GM12878 (cell line): ENCODE data around the gene S100B. TPM values are rescaled to one million over a fixed set of nuclear protein-coding genes. Genes with fewer than 3 reads are reported as not detected.
"Not testable (repeated sequence)": the region's sequence is repeated elsewhere in the genome, so short reads cannot be mapped to it uniquely, and the experiment has no call there.

ENCODE experiments used
- ATAC-seq: fragments of 200-7000 bp; cut with Tn5 transposase; 3 replicates; pipeline ENCODE4 v1.9.1; 2020; ENCODE audit warnings: mild to moderate bottlenecking, moderate library complexity
- BruUV-seq: library from RNA; stranded (reverse); fragments of 400-500 nt; replicated peaks from 2 replicates; lab custom pipeline; 2021; lab: Mats Ljungman, UMichigan
- CTCF ChIA-PET: fragments of 300-600 bp; sonication (Branson Sonifier 250); formaldehyde crosslinking; extraction: SDS; loops from one replicate; lab custom pipeline; 2021; ENCODE audit warnings: inconsistent platforms; lab: Yijun Ruan, JAX
- POLR2A ChIA-PET: fragments of 350-600 bp; formaldehyde crosslinking; extraction: SDS; loops from one replicate; lab custom pipeline; 2021; ENCODE audit warnings: inconsistent platforms; lab: Charles Lee
- RAD21 ChIA-PET: fragments of 300-600 bp; sonication (Branson Sonifier 250); formaldehyde crosslinking; loops from one replicate; lab custom pipeline; 2023; ENCODE audit warnings: antibody characterized with exemption; ENCODE audit not compliant: unreplicated experiment; lab: Charles Lee
- SMC1A ChIA-PET: fragments of 300-600 bp; sonication (Branson Sonifier 250); formaldehyde crosslinking; loops from one replicate; lab custom pipeline; 2023; ENCODE audit not compliant: unreplicated experiment, uncharacterized antibody; lab: Charles Lee
- DNase-seq: peaks from one replicate; pipeline ENCODE4 v3.0.0-alpha.2; 2011; ENCODE audit warnings: low read depth, low spot score
- FAIRE-seq: peaks from 3 replicates; lab custom pipeline; 2011; peaks lifted over from hg19 to GRCh38; lab: Jason Lieb, UNC
- H2AFZ ChIP-seq: 2 replicates; pipeline ENCODE4 v1.6.0; 2011; ENCODE audit warnings: low read depth, low read length, control low read depth; ENCODE audit not compliant: control insufficient read depth
- H3K27ac ChIP-seq: 2 replicates; pipeline ENCODE4 v1.5.1; 2011; ENCODE audit warnings: control low read depth; ENCODE audit not compliant: control insufficient read depth, insufficient read depth
- H3K27me3 ChIP-seq, 2 experiments: replicated peaks in 1 of 2; 2 replicates each; pipeline versions ENCODE4 v1.6.0 to v1.6.1; 2011; ENCODE audit warnings: low read length in 1 of 2; ENCODE audit not compliant: control insufficient read depth in 2 of 2, insufficient read depth in 2 of 2
- H3K36me3 ChIP-seq, 2 experiments: 2 replicates each; pipeline ENCODE4 v1.5.1; 2011; ENCODE audit warnings: low read length in 1 of 2; ENCODE audit not compliant: control insufficient read depth in 2 of 2, insufficient read depth in 2 of 2
- H3K4me1 ChIP-seq: 2 replicates; pipeline ENCODE4 v1.6.1; 2011; ENCODE audit warnings: mild to moderate bottlenecking, low read length, moderate library complexity, mixed read lengths; ENCODE audit not compliant: control insufficient read depth, insufficient read depth
- H3K4me2 ChIP-seq: 2 replicates; pipeline ENCODE4 v1.6.0; 2011; ENCODE audit warnings: control low read depth; ENCODE audit not compliant: control insufficient read depth, insufficient read depth
- H3K4me3 ChIP-seq: fragments of 200-600 bp; sonication (generic); 2 replicates; pipeline ENCODE4 v1.5.1; 2016
- H3K79me2 ChIP-seq: 2 replicates; pipeline ENCODE4 v1.6.0; 2011; ENCODE audit warnings: low read length; ENCODE audit not compliant: control insufficient read depth, insufficient read depth
- H3K9ac ChIP-seq: 2 replicates; pipeline ENCODE4 v1.8.0; 2011; ENCODE audit warnings: low read length, control low read depth, mixed read lengths; ENCODE audit not compliant: control insufficient read depth, insufficient read depth
- H3K9me3 ChIP-seq: replicated peaks from 3 replicates; pipeline ENCODE4 v1.5.1; 2011; ENCODE audit warnings: mild to moderate bottlenecking, low read length; ENCODE audit not compliant: control insufficient read depth, insufficient read depth
- H4K20me1 ChIP-seq: 2 replicates; pipeline ENCODE4 v1.6.0; 2011; ENCODE audit not compliant: control insufficient read depth, insufficient read depth
- CBX5 ChIP-seq: sonication (generic); IDR thresholded peaks from 2 replicates; pipeline ENCODE4 v1.6.1; 2016; ENCODE audit warnings: low read depth, moderate library complexity, mild to moderate bottlenecking, inconsistent platforms
- DPF2 ChIP-seq: fragments of 450-650 bp; IDR thresholded peaks from 2 replicates; pipeline ENCODE4 v1.6.1; 2017; ENCODE audit warnings: mild to moderate bottlenecking
- EED ChIP-seq: sonication (generic); IDR thresholded peaks from 2 replicates; pipeline ENCODE4 v1.6.1; 2016; ENCODE audit warnings: antibody characterized with exemption, low read depth
- ESRRA ChIP-seq: IDR thresholded peaks from 2 replicates; pipeline ENCODE4 v1.6.1; 2012; ENCODE audit warnings: mild to moderate bottlenecking, low read length, improper control_type of control experiment
- HDAC6 ChIP-seq: fragments of 200-600 bp; sonication (generic); IDR thresholded peaks from one replicate; pipeline ENCODE4 v1.8.0; 2017; ENCODE audit warnings: antibody characterized with exemption; ENCODE audit not compliant: unreplicated experiment
- HDGF ChIP-seq: fragments of 450-650 bp; IDR thresholded peaks from 2 replicates; pipeline ENCODE4 v1.6.1; 2016; ENCODE audit warnings: antibody characterized with exemption
- KDM1A ChIP-seq: fragments of 200-600 bp; sonication (generic); IDR thresholded peaks from 2 replicates; pipeline ENCODE4 v1.6.1; 2016; ENCODE audit warnings: borderline replicate concordance
- MEF2B ChIP-seq: fragments of 450-650 bp; IDR thresholded peaks from 2 replicates; pipeline ENCODE4 v1.6.1; 2018; ENCODE audit warnings: mild to moderate bottlenecking, moderate library complexity; ENCODE audit not compliant: partially characterized antibody, poor library complexity, severe bottlenecking
- MTA2 ChIP-seq: fragments of 450-650 bp; IDR thresholded peaks from 2 replicates; pipeline ENCODE4 v1.6.1; 2016; ENCODE audit warnings: low read depth, mild to moderate bottlenecking, moderate library complexity
- NBN ChIP-seq: fragments of 450-650 bp; IDR thresholded peaks from 2 replicates; pipeline ENCODE4 v1.6.1; 2016
- NR2C1 ChIP-seq: fragments of 450-650 bp; IDR thresholded peaks from 2 replicates; pipeline ENCODE4 v1.6.1; 2017; ENCODE audit warnings: antibody characterized with exemption, mild to moderate bottlenecking, moderate library complexity
- POLR2A ChIP-seq: IDR thresholded peaks from 2 replicates; pipeline ENCODE4 v1.6.1; 2011; ENCODE audit warnings: low read depth, mild to moderate bottlenecking, low read length
- SMARCA5 ChIP-seq: fragments of 450-650 bp; IDR thresholded peaks from 2 replicates; pipeline ENCODE4 v1.6.1; 2017; ENCODE audit warnings: mild to moderate bottlenecking
- SUPT20H ChIP-seq: IDR thresholded peaks from 2 replicates; pipeline ENCODE4 v1.6.1; 2011; ENCODE audit warnings: low read depth, mild to moderate bottlenecking, low read length, moderate library complexity, borderline replicate concordance; ENCODE audit not compliant: control insufficient read depth
- TCF7 ChIP-seq: IDR thresholded peaks from 2 replicates; pipeline ENCODE4 v1.6.1; 2014; ENCODE audit warnings: antibody characterized with exemption, borderline replicate concordance
- YBX1 ChIP-seq: fragments of 450-650 bp; IDR thresholded peaks from 2 replicates; pipeline ENCODE4 v1.6.1; 2016; ENCODE audit warnings: antibody characterized with exemption
- YY1 ChIP-seq: IDR thresholded peaks from 2 replicates; pipeline ENCODE4 v1.6.1; 2011; ENCODE audit warnings: low read depth, mild to moderate bottlenecking, low read length
- WGBS: methylation state at CpG from one replicate; pipeline ENCODE4 v1.1.6; 2016; ENCODE audit warnings: low lambda C conversion rate; ENCODE audit not compliant: insufficient replicate concordance, insufficient coverage; ENCODE audit errors: missing lambda C conversion rate; 5-methylcytosine and 5-hydroxymethylcytosine counted together
- in situ Hi-C: fragments of 300-500 bp; cut with MboI; formaldehyde crosslinking; loops from 9 replicates; pipeline ENCODE4 v1.14.3; 2018; ENCODE audit warnings: mixed read lengths
- intact Hi-C: fragments of 100-400 bp; cut with micrococcal nuclease; formaldehyde crosslinking; loops from one replicate; pipeline ENCODE4 v1.14.2; 2022; ENCODE audit not compliant: unreplicated experiment
- polyA plus RNA-seq, 11 experiments: library from polyadenylated mRNA; depleted of rRNA in 4 of 11; unstranded in 6 of 11; stranded (reverse) in 5 of 11; fragments of >200 nt; fragmentation: Nextera tagmentation in 4 of 11; fragmentation: Illumina TruSeq in 1 of 11; extraction: Ambion mirVana in 4 of 11; extraction: Trizol in 1 of 11; gene quantifications; 1 replicate in 1 of 11; 2 replicates in 10 of 11; pipeline versions ENCODE4 v1.2.1 to v1.2.3, GENCODE V29; 2011 to 2016; ENCODE audit warnings: inconsistent platforms in 2 of 11, missing spikeins in 2 of 11, low read depth in 1 of 11
- total RNA-seq, 4 experiments: library from RNA; depleted of rRNA in 3 of 4; stranded (reverse); fragments of >200 nt in 3 of 4; fragmentation: Illumina TruSeq in 1 of 4; extraction: Trizol in 1 of 4; gene quantifications; 2 replicates each; pipeline versions ENCODE4 v1.2.1 to v1.2.3, GENCODE V29; 2013 to 2021
- TF ChIP-seq, protein P1 (sequence below): IDR thresholded peaks from 2 replicates; pipeline ENCODE4 v1.6.1; 2011; ENCODE audit warnings: low read depth, low read length, improper control_type of control experiment, borderline replicate concordance

S100B gene
- total and polyA plus RNA-seq, 10 of the 15 experiments (the other 5 are each of a cell fraction or from before 2014, with no cell fraction given), result 0.11 to 0.22 TPM; not detected in 8

DNA sequence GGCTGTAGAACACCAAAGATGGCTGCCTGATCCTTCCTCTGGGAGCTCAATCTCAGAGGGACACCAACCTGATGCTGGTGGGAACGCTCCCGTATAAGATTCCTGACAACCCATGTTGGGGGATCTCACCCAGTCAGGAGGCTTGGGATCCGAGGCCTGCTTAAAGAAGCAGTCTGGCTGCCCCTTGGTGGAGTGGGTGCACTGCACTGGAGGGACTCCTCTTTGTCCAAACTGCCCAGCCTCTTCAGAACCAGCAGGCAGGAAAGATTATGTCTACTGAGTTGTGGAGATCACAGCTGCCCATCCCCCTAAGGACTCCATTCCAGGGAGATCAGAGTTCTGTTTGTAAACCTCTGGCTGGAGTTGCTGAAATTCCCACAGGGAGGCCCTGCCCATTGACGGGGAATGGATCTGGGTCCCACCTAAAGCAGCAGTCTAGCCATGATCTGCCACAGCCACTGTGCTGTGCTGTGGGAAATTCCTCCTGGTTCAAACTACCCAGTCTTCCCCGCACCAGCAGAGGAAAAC is 23.0 kb downstream of the S100B start:
- SMC1A ChIA-PET, result interaction anchor here (1.2 kb wide), 1 partner anchor 328 kb away, joined by 4 read pairs; no protein-coding TSS in a partner anchor
- POLR2A ChIA-PET, result no interaction called here
- 91% methylated on average over 5 of the region's 5 CpGs for WGBS

DNA sequence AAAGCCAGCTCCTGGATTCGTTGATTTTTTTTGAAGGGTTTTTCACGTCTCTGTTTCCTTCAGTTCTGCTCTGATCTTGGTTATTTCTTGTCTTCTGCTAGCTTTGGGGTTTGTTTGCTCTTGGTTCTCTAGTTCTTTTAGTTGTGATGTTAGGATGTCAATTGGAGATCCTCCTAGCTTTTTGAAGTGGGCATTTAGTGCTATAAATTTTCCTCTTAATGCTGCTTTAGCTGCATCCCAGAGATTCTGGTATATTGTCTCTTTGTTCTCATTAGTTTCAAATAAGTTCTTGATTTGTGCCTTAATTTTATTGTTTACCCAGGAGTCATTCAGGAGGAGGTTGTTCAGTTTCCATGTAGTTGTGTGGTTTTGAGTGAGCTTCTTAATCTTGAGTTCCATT is 25.5 kb downstream of the S100B start:
- H3K27me3 ChIP-seq, FAIRE-seq, BruUV-seq, H3K4me3 ChIP-seq, H3K9me3 ChIP-seq, H3K27ac ChIP-seq, RAD21 ChIA-PET, DNase-seq, H3K36me3 ChIP-seq, H4K20me1 ChIP-seq, H3K4me1 ChIP-seq, H3K79me2 ChIP-seq, H3K9ac ChIP-seq, SMC1A ChIA-PET, H2AFZ ChIP-seq, H3K4me2 ChIP-seq, in situ Hi-C loops, ATAC-seq, intact Hi-C loops, CTCF ChIA-PET: not testable (repeated sequence)
- WGBS, result 87% methylated on average over 2 of the region's 2 CpGs
- POLR2A ChIA-PET, result interaction anchor here (0.9 kb wide), 1 partner anchor 9 kb away, joined by 3 read pairs; no protein-coding TSS in a partner anchor

More for the DNA sequence above, 23.0 kb downstream of the S100B start:
- Histone ChIP-seq H3K4me2 (no peak overlapping the region), H2AFZ (no peak overlapping the region), H3K36me3 (no peaks in the 10 kb centered on the region; a peak in 1 of 4 replicates), H3K4me3 (no peak overlapping the region), H3K27ac (no peak overlapping the region), H4K20me1 (no peaks in the 10 kb centered on the region), H3K4me1 (no peaks in the 10 kb centered on the region), H3K9me3 (no peaks in the 10 kb centered on the region; the same call in 2 of the 3 replicates), H3K9ac (no peak overlapping the region), H3K79me2 (no peaks in the 10 kb centered on the region), H3K27me3 (no peaks in the 10 kb centered on the region)
- no TSS peak for BruUV-seq
- intact Hi-C loops, result no loop called here
- no peak for TF ChIP-seq HDGF
- TF ChIP-seq SUPT20H, result no peak
- no peak for TF ChIP-seq YBX1
- TF ChIP-seq DPF2, result no peak
- no peak for TF ChIP-seq MEF2B
- no peak for TF ChIP-seq TCF7
- no peak for TF ChIP-seq YY1
- TF ChIP-seq CBX5, result no peak
- no peak for TF ChIP-seq SMARCA5
- no peak for TF ChIP-seq MTA2
- no peak for TF ChIP-seq ESRRA
- no peak for TF ChIP-seq NBN
- no peak for TF ChIP-seq NR2C1
- no peak for TF ChIP-seq KDM1A
- TF ChIP-seq EED, result no peak
- TF ChIP-seq, protein P1, sequence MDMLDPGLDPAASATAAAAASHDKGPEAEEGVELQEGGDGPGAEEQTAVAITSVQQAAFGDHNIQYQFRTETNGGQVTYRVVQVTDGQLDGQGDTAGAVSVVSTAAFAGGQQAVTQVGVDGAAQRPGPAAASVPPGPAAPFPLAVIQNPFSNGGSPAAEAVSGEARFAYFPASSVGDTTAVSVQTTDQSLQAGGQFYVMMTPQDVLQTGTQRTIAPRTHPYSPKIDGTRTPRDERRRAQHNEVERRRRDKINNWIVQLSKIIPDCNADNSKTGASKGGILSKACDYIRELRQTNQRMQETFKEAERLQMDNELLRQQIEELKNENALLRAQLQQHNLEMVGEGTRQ, result no peak
- no peak for TF ChIP-seq HDAC6
- TF ChIP-seq POLR2A, result no peak
- FAIRE-seq (no peak), ATAC-seq (no peak), DNase-seq (no peak)
- in situ Hi-C loops, result no loop called here
- CTCF ChIA-PET, result no interaction called here
- RAD21 ChIA-PET, result no interaction called here
